ENCODE measurements around the gene SIGLEC12. TPM values are rescaled to one million over a fixed set of nuclear protein-coding genes. Genes with fewer than 3 reads are reported as not detected.

The SIGLEC12 gene
- total and polyA plus RNA-seq, 2 donors (not counting 1 experiment from before 2014, with no cell fraction given) = 0.24 TPM; not detected in 1

DNA sequence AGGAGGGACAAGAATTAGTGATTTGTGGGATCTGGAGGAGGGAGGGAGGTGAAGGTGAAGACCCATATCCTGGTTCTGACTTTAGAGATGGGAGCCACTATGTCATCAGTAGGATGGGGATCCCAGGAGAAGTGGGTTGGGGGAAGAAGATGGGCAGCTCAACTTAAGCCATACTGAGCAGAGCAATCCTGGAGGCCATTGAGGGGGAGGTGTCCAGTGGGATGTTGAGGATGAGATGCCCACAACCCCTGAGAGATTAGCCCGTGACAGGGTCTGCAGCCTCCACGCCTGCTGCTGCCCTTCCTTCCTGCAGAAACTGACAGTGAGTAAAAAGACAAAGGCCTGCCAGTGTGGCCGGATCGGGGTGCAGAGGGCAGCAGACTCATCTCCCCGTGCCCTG lies 41.1 kb upstream of the SIGLEC12 start:
- CTCF ChIA-PET = no interaction called here
- TF ChIP-seq, protein P1, sequence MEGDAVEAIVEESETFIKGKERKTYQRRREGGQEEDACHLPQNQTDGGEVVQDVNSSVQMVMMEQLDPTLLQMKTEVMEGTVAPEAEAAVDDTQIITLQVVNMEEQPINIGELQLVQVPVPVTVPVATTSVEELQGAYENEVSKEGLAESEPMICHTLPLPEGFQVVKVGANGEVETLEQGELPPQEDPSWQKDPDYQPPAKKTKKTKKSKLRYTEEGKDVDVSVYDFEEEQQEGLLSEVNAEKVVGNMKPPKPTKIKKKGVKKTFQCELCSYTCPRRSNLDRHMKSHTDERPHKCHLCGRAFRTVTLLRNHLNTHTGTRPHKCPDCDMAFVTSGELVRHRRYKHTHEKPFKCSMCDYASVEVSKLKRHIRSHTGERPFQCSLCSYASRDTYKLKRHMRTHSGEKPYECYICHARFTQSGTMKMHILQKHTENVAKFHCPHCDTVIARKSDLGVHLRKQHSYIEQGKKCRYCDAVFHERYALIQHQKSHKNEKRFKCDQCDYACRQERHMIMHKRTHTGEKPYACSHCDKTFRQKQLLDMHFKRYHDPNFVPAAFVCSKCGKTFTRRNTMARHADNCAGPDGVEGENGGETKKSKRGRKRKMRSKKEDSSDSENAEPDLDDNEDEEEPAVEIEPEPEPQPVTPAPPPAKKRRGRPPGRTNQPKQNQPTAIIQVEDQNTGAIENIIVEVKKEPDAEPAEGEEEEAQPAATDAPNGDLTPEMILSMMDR (IDR thresholded peaks at IDR 0.05) = no peak
- TF ChIP-seq EZH2 (IDR thresholded peaks at IDR 0.05; ENCODE audit: borderline replicate concordance, insufficient read depth, low read depth, low read length, poor library complexity, severe bottlenecking) = no peak
- H3K27me3 ChIP-seq (replicated peaks in 1 of 4; ENCODE audit: control extremely low read depth in 1 of 4, control insufficient read depth in 3 of 4, insufficient read depth in 4 of 4, low read length in 3 of 4) = no peaks in the 10 kb centered on the region
- no peak overlapping the region for H3K27ac ChIP-seq (ENCODE audit: low read length in 2 of 2)
- H3K27ac Mint-ChIP-seq = no peak overlapping the region
- POLR2A ChIA-PET = no interaction called here
- no peak overlapping the region for H3K4me3 ChIP-seq (ENCODE audit: control extremely low read depth in 1 of 5, extremely low read depth in 1 of 5, insufficient read depth in 1 of 5, low read depth in 2 of 5, low read length in 4 of 5)
- intact Hi-C loops (cut with micrococcal nuclease) = no loop called here
- no peak overlapping the region for H2AFZ ChIP-seq (ENCODE audit: insufficient read depth, low read depth, low read length, poor library complexity, severe bottlenecking)
- H3K4me3 Mint-ChIP-seq = no peak overlapping the region
- H3K79me2 ChIP-seq (ENCODE audit: control insufficient read depth, insufficient read depth, low read length) = no peaks in the 10 kb centered on the region
- H3K9ac ChIP-seq (ENCODE audit: low read length) = no peak overlapping the region
- no peaks in the 10 kb centered on the region for H3K9me3 Mint-ChIP-seq (ENCODE audit: insufficient read depth)
- peaks cover 0 to 4% (median 0%) of the 10 kb centered on the region in 3 donors for H3K9me3 ChIP-seq (ENCODE audit: control extremely low read depth in 1 of 3, control insufficient read depth in 2 of 3, insufficient read depth in 1 of 3, low read length in 2 of 3)
- H3K4me1 Mint-ChIP-seq = peaks cover 48% of the 10 kb centered on the region
- H4K20me1 ChIP-seq (ENCODE audit: control insufficient read depth, insufficient read depth, low read length, poor library complexity, severe bottlenecking) = no peaks in the 10 kb centered on the region
- no peaks in the 10 kb centered on the region for H3K36me3 ChIP-seq (replicated peaks in 1 of 2; ENCODE audit: control extremely low read depth in 1 of 2, control insufficient read depth in 1 of 2, extremely low read depth in 1 of 2, insufficient read depth in 2 of 2, low read length in 1 of 2)
- H3K4me2 ChIP-seq (replicated peaks; ENCODE audit: low read depth, low read length, poor library complexity, severe bottlenecking) = no peak overlapping the region
- WGBS (ENCODE audit: insufficient coverage) = 92% methylated on average over 5 of the region's 5 CpGs
- H3K4me1 ChIP-seq (ENCODE audit: control insufficient read depth in 2 of 2, insufficient read depth in 2 of 2, low read length in 2 of 2) = peaks cover 26 to 40% of the 10 kb centered on the region in 2 donors
- DNase-seq = no peak
- H3K27me3 Mint-ChIP-seq = peaks cover 4% of the 10 kb centered on the region
- ATAC-seq (ENCODE audit: low read depth) = no peak

DNA sequence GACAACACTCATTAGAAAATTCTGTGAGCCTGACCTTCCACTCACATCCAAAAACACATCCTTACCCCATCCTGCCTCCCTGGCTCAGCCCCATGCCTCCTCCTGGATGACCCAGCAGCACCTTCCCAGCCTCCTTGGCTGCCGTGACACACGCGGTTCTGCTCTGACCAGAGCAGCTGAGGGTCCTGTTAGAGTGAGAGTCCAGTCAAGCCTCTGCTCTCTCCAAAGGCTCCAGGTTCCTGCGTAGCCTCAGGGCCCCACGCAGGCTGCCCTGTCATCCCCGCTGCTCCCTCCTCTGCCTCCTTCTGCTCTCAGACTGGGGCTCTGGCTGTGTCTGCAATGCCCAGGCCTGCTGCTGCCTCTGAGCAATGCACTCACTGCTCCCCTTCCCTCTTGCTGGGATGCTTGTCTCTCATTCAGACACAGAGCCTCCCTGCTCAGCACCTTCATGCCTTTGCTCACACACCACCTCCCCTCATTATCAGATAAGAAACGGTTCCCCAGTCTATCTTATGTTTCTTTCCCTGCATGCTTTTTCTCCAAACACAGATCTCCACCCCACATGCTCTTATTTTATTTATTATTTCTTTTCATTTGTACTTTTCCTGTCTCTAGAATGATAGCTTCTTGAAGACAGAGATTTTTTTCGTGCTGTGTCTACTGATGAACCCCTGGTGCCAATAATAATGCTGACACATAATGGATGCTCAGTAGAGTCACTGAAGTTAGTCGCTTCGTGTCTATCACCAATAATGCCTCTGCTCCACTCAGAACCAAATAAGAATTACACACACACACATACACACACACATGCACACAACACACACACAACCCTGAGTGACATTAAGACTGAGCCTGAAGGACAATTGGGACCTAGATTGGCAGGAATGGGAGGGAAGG lies 40.1 kb upstream of the SIGLEC12 start:
- H3K4me1 ChIP-seq (ENCODE audit: control insufficient read depth in 2 of 2, insufficient read depth in 2 of 2, low read length in 2 of 2) = peaks cover 16 to 30% of the 10 kb centered on the region in 2 donors
- no peak overlapping the region for H3K4me3 ChIP-seq (ENCODE audit: control extremely low read depth in 1 of 5, extremely low read depth in 1 of 5, insufficient read depth in 1 of 5, low read depth in 2 of 5, low read length in 4 of 5)
- no peaks in the 10 kb centered on the region for H3K79me2 ChIP-seq (ENCODE audit: control insufficient read depth, insufficient read depth, low read length)
- no peaks in the 10 kb centered on the region for H3K36me3 ChIP-seq (replicated peaks in 1 of 2; ENCODE audit: control extremely low read depth in 1 of 2, control insufficient read depth in 1 of 2, extremely low read depth in 1 of 2, insufficient read depth in 2 of 2, low read length in 1 of 2)
- H3K9ac ChIP-seq (ENCODE audit: low read length) = no peak overlapping the region
- Mint-ChIP-seq H3K27ac (no peak overlapping the region), H3K27me3 (peaks cover 4% of the 10 kb centered on the region), H3K4me3 (no peak overlapping the region), H3K4me1 (peaks cover 41% of the 10 kb centered on the region), H3K9me3 (ENCODE audit: insufficient read depth) (no peaks in the 10 kb centered on the region)
- H3K27ac ChIP-seq (ENCODE audit: low read length in 2 of 2) = no peak overlapping the region
- ChIA-PET CTCF (interaction anchor here (1.0 to 1.1 kb wide), 2 partner anchors 26 to 27 kb away, joined by 3 read pairs; no protein-coding TSS in a partner anchor), POLR2A (no interaction called here)
- H2AFZ ChIP-seq (ENCODE audit: insufficient read depth, low read depth, low read length, poor library complexity, severe bottlenecking) = no peak overlapping the region
- no peak for ATAC-seq (ENCODE audit: low read depth)
- no peaks in the 10 kb centered on the region for H3K27me3 ChIP-seq (replicated peaks in 1 of 4; ENCODE audit: control extremely low read depth in 1 of 4, control insufficient read depth in 3 of 4, insufficient read depth in 4 of 4, low read length in 3 of 4)
- no peak for DNase-seq
- TF ChIP-seq EZH2 (IDR thresholded peaks at IDR 0.05; ENCODE audit: borderline replicate concordance, insufficient read depth, low read depth, low read length, poor library complexity, severe bottlenecking) = no peak
- TF ChIP-seq, protein P1 (IDR thresholded peaks at IDR 0.05) = no peak
- 85% methylated on average over 9 of the region's 10 CpGs for WGBS (ENCODE audit: insufficient coverage)
- H3K4me2 ChIP-seq (replicated peaks; ENCODE audit: low read depth, low read length, poor library complexity, severe bottlenecking) = no peak overlapping the region
- H3K9me3 ChIP-seq (ENCODE audit: control extremely low read depth in 1 of 3, control insufficient read depth in 2 of 3, insufficient read depth in 1 of 3, low read length in 2 of 3) = peaks cover 0 to 4% (median 0%) of the 10 kb centered on the region in 3 donors
- H4K20me1 ChIP-seq (ENCODE audit: control insufficient read depth, insufficient read depth, low read length, poor library complexity, severe bottlenecking) = no peaks in the 10 kb centered on the region
- intact Hi-C loops (cut with micrococcal nuclease) = no loop called here
